GM12873 (cell line): Measurements from ENCODE around the gene SMC4.

ENCODE experiments used
- TF ChIP-seq, protein P1 (sequence below): IDR thresholded peaks from 2 replicates; pipeline ENCODE4 v1.5.1; 2012; ENCODE audit warnings: low read depth, mild to moderate bottlenecking, moderate library complexity, low read length, control low read depth; ENCODE audit not compliant: insufficient read depth; ENCODE audit errors: missing control alignments

The SMC4 gene

DNA sequence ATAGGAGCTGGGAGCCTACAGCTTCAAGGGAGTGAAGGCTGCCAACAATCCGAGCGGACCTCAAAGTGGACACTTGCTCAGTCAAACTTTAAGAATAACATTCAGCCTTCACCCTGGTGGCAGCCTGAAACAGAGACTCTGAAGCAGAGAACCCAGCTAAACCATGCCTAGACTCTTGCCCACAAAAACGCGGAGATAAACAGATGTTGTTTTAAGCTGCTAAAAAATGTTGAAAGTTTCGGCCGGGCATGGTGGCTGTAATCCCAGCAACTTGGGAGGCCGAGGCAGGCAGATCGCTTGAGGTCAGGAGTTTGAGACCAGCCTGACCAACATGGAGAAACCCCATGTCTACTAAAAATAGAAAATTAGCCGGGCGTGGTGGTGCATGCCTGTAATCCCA is 79.9 kb downstream of the SMC4 start:
- TF ChIP-seq, protein P1, sequence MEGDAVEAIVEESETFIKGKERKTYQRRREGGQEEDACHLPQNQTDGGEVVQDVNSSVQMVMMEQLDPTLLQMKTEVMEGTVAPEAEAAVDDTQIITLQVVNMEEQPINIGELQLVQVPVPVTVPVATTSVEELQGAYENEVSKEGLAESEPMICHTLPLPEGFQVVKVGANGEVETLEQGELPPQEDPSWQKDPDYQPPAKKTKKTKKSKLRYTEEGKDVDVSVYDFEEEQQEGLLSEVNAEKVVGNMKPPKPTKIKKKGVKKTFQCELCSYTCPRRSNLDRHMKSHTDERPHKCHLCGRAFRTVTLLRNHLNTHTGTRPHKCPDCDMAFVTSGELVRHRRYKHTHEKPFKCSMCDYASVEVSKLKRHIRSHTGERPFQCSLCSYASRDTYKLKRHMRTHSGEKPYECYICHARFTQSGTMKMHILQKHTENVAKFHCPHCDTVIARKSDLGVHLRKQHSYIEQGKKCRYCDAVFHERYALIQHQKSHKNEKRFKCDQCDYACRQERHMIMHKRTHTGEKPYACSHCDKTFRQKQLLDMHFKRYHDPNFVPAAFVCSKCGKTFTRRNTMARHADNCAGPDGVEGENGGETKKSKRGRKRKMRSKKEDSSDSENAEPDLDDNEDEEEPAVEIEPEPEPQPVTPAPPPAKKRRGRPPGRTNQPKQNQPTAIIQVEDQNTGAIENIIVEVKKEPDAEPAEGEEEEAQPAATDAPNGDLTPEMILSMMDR: no peak

DNA sequence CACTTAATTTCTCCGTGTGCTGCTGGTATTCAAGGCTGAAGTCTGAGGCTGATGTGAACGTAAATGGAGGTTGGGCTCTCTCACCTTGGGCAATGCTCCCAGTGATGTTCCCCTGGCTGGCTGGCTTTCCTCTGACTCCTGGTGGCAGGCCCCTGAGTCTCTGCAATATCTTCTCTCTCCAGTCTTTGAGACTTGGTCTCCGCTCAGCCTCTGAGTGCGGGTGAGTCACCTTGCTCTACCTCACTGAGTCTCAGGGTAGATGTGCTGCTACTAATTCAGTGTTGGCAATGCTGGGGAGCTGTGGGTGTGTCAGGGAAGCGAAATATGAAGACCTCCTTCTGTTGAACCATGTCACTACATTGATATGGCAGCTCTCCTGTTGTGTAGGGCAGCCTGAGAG is 81.5 kb downstream of the SMC4 start:
- TF ChIP-seq, protein P1: no peak

DNA sequence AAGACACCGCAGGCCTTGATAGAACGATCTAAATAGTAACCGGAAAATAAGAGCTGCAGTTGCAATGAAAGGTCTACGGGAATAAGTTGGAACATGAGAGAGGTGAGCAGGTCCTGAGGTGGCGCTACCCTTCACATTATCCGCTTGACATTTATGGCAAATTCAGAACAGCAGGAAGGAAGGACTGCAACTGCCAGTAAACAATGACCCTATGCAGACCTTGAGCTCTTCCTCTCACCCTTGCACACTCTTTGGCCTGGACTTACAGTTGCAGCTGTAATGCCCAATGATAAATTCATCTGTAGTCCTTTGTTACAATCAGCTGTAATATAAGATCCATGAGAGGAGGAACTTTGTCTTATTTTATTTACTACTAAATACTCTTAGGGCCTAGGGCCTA is 82.4 kb downstream of the SMC4 start:
- TF ChIP-seq, protein P1: no peak

DNA sequence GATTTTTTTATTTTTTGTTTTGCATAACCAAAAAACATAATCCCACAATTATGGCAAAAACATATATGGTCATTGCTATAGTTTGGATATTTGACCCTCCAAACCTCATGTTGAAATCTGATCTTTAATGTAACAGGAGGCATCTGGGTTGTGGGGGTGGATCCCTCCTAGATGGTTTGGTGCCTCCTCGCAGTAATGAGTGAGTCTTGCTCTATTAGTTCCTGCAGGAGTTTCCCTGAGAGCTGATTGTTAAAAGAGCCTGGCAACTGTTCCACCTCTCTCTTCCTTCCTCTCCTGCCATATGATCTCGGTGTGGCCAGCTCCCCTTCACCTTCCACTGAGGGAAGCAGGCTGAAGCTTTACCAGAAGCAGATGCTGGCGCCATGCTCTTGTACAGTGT is 83.3 kb downstream of the SMC4 start:
- TF ChIP-seq, protein P1: no peak
